ENCODE results near the gene TCOF1.

Gene TCOF1

GRCh38 chr5:150312518-150312917 lies 45.0 kb upstream of the TCOF1 start:
- FAIRE-seq (no peak), DNase-seq (ENCODE audit: insufficient read length, low spot score) (no peak)
- TF ChIP-seq CTCF (IDR thresholded peaks at IDR 0.05; ENCODE audit: insufficient read depth, missing control alignments), result no peak

- FAIRE-seq (no peak), DNase-seq (ENCODE audit: insufficient read length, low spot score) (no peak)
- TF ChIP-seq CTCF (IDR thresholded peaks at IDR 0.05; ENCODE audit: insufficient read depth, missing control alignments), result no peak
These were observed 44.0 kb upstream of the TCOF1 start for GRCh38 chr5:150313501-150313900.

GRCh38 chr5:150313921-150314716 lies 43.4 kb upstream of the TCOF1 start:
- no peak for DNase-seq (ENCODE audit: insufficient read length, low spot score)
- no peak for TF ChIP-seq CTCF (IDR thresholded peaks at IDR 0.05; ENCODE audit: insufficient read depth, missing control alignments)
- no peak for FAIRE-seq

- TF ChIP-seq CTCF (IDR thresholded peaks at IDR 0.05; ENCODE audit: insufficient read depth, missing control alignments), result no peak
- FAIRE-seq (no peak), DNase-seq (ENCODE audit: insufficient read length, low spot score) (no peak)
These were observed 42.3 kb upstream of the TCOF1 start for GRCh38 chr5:150315245-150315644.

GRCh38 chr5:150316320-150316719 lies 41.2 kb upstream of the TCOF1 start:
- DNase-seq (ENCODE audit: insufficient read length, low spot score) (no peak), FAIRE-seq (no peak)
- no peak for TF ChIP-seq CTCF (IDR thresholded peaks at IDR 0.05; ENCODE audit: insufficient read depth, missing control alignments)

- FAIRE-seq, result no peak
- no peak for DNase-seq (ENCODE audit: insufficient read length, low spot score)
- no peak for TF ChIP-seq CTCF (IDR thresholded peaks at IDR 0.05; ENCODE audit: insufficient read depth, missing control alignments)
These were observed 40.2 kb upstream of the TCOF1 start for GRCh38 chr5:150317048-150318003.
